Stimulated activated CD8-positive, alpha-beta memory T cell treated with anti-CD3 and anti-CD28 coated beads, Interleukin-15, amount 100 ng/mL, for 24 hours (primary cell): ENCODE results near the gene SPC25.

Experiments
- DNase-seq: peaks from one replicate; pipeline ENCODE4 v3.0.0-alpha.2; 2020; ENCODE audit warnings: low read depth

Gene SPC25

DNA sequence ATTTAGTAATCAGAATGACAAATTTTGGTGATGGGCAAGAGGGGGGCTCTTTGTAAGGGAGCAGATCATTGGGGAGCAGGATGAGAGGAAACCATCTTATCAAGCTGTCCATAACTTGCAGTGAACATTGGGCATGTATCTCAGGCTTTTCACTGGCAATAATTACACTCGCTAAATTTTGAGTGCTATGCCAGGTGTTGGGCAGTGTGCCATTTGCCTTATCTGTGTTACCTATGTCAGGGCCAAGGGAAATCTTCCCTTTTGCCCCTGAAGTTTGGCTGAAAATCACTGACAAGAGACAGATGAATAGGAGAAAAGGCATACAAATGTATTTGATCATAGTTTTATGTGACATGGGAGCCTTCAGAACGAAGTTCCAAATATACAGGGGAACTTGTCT is 48.8 kb downstream of the SPC25 start:
- no peak for DNase-seq

DNA sequence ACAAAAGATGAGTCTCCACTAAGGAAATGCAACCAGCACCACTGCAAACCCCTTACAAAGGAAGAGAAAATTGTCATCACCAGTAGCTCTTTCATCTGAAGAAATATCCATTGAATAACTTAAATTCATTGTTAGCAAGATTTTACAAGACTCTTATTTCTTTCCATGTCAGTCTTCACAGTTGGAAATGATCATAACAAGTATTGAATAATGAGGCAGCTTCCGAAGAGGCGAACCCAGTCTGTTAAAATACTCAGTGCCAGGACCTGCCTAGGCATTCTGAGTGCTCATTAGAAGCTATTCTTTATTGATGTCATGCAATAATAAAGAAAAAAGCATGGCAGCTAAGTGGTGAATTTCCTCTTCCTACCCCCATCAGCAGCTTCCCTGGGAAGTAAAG is 54.3 kb downstream of the SPC25 start:
- no peak for DNase-seq

DNA sequence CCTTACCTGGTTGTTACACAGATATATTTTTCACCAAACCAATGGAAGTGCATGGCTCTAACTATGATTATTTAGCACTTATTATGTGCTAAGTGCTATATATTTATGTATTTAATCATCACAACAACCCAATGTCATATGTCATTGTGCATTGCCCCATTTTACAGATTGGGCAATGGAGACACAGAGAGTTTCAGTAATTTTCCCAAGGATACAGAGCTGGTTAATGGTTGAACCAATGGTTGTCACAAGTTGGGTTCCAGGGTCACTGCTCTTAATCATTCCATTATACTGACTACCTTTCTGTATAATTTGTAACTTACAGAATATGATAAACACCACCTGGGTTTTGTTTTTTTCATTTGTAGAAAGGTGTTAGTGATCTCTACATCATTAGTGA is 58.6 kb downstream of the SPC25 start:
- DNase-seq = no peak

DNA sequence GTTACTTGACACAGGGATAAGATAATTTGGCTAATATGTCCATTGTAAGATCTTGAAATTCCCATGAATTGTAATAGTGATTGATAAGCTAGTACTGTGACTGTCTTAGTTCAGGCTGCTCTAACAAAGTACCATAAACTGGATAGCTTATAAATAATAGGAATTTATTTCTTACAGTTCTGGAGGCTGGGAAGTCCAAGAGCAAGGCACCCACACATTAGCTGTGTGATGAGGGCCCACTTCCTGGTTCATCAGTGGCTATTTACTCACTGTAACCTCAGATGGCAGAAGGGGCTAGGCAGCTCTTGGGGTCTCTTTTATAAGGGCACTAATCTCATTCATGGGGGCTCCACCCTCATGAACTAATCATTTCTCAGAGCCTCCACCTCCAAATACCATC is 59.3 kb downstream of the SPC25 start:
- DNase-seq = no peak

DNA sequence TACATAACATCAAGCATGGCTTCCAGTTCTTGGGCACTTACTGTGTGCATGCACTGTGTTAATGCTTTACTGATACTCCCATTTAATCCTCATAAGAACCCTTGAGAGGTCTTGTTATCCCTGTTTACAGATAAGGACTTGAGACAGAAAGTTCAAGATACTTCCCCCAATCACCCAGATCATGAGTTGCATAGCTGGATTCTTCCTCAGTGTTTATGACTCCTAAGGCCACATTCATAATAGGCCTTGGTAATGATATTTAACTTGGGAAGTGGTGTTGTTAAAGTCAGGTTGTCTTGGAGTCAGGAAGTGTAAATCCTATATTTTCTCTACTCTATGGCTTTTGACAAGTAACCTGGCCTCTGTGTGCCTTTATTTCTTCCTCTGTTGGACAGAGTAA is 65.1 kb downstream of the SPC25 start:
- no peak for DNase-seq

DNA sequence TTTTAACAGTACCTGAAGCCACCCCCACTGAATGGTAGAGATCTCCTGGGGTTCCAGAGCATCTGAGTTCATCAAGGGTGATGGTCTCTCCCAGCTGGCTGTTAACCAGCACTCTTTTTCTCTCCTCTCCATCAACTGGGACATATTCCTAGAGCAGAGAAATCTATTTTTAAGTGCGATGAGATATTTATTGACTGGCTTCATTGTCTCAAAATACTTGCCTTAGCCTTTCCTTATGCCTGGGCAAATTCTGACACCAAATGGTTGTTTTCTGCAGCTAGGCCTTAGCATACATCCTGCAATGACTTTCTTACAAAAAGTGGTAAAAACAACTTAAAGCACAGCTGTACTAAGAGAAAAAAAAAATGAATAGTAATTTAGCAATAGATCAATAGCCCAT is 68.2 kb downstream of the SPC25 start:
- no peak for DNase-seq

DNA sequence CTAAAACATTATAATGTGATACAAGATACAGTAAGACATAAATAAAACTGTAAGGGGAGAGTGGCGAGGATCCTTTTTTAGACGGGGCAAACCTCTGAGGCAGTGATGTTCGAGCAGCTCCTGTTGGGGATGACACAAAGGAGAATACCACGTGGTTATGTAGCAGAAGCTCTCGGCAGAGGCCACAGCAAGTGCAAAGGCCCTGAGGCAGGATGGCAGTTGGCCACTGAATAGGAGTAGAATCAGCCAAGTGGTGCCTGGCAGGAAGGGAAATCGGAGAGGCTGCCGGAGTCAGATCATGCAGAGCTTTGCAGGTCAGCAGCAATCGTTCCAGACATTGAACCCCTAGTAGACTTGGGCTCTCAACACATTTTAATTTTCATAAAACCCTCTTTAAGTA is 68.7 kb downstream of the SPC25 start:
- no peak for DNase-seq
